ENCODE results near the gene TMEM185A.

GRCh38 chrX:149563359-149563758 is 68.2 kb downstream of the TMEM185A start:
- TF ChIP-seq SP1 (IDR thresholded peaks at IDR 0.05; ENCODE audit: low read depth) (no peak), CTCF (IDR thresholded peaks at IDR 0.05 in 2 of 3, conservative IDR thresholded peaks at IDR 0.05 in 1 of 3; ENCODE audit: borderline replicate concordance in 1 of 3, insufficient read depth in 1 of 3, low read depth in 2 of 3, low read length in 2 of 3) (no peak), EGR1 (IDR thresholded peaks at IDR 0.05; ENCODE audit: low read depth) (no peak), JUND (IDR thresholded peaks at IDR 0.05) (no peak), EZH2 (IDR thresholded peaks at IDR 0.05) (no peak)
